DMS153 (cell line): Measurements from ENCODE around the gene CAPG.
"Not testable (repeated sequence)": the region's sequence is repeated elsewhere in the genome, so short reads cannot be mapped to it uniquely, and the experiment has no call there.

Source experiments
- DNase-seq: peaks from one replicate; lab custom pipeline; 2025; lab: John Stamatoyannopoulos, UW

The CAPG gene

DNA sequence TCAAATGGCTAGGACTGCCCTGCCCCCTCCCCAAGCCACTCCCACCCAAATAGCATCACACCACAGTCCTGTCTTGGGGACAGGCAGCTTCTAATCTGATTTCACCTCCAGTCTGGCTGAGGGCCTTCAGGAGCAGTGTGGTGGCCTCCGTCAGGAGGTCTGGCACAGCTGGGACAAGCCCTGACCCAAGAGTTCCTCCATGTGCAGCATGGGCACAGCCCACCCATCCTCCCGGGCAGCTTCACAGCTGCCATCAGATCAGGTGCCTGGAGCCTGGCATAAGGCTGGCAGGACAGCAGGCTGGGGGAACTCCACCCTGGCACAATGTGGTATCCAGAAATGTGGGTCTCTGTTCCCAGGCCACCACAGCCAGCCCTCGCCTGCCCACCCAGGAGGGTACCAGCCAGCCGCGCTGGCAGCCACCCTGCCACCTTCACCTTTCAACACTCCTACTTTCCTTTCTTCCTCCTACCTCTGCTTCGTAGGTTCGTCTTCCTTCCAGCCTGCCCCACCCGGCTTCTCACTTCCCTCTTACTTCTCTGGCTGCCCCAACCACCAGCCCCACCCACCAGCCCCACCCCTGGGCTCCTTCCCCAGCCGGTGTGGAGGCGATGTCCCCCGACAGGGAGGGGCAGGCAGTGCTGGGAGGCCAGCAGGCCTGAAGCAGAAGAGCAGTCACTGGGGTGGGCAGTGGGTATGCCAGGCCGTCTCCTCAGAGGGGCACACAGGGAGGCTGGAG lies at the start of gene CAPG:
TSS of gene CAPG (minus strand) at position 522 of the 739 bp plus-strand sequence. CDS start 8,221 bp downstream, outside the sequence.
- DNase-seq, result no peak

DNA sequence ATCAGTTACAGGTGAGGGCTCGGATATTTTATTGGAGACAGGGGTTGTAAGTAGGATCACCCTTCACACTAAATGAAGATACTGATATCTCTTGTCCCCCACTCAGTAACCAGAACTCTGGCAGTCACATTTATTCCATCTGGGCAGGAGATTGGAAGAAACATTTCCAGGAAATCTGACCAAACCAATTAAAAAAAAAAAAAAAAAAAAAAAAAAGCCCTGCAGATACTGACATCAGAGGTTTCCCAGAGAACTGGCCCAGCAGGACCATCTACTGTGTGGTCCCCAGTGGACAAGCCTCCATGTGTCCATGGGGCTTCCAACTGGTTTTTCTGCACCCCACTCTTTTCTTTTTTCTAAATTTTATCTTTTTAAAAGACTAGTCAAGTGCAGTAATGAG lies 49.6 kb upstream of the CAPG start:
- no peak for DNase-seq

GRCh38 chr2:85458601-85459563 lies 48.7 kb upstream of the CAPG start:
- DNase-seq, result no peak

GRCh38 chr2:85457877-85458316 lies 47.7 kb upstream of the CAPG start:
- peak; percentile 57 for DNase-seq

GRCh38 chr2:85457043-85457442 lies 46.9 kb upstream of the CAPG start:
- DNase-seq, result no peak

DNA sequence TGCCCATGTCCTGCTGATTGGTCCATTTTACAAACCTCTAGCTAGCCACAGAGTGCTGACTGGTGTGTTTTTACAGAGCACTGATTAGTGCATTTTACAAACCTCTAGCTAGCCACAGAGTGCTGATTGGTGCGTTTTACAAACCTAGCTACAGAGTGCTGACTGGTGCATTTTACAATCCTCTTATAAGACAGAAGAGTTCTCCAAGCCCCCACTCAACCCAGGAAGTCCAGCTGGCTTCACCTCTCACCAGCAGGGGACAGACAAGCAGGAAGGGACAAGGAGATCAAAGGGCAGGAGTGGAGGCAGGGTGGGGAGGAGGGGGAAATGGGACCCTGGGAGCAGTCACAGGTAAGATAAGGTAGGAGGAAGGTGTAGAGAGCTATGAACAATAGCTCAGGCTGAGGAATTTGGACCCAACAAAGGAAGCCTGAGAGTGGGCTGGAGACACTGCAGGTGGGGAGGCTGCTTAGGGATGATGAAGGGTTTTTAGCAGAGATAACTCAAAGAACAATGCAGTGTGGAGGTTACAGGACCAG lies 45.5 kb upstream of the CAPG start:
- no peak for DNase-seq

- no peak for DNase-seq
Observed at GRCh38 chr2:85453571-85453970, 43.4 kb upstream of the CAPG start.

GRCh38 chr2:85452237-85452636 lies 42.1 kb upstream of the CAPG start:
- DNase-seq, result no peak

DNA sequence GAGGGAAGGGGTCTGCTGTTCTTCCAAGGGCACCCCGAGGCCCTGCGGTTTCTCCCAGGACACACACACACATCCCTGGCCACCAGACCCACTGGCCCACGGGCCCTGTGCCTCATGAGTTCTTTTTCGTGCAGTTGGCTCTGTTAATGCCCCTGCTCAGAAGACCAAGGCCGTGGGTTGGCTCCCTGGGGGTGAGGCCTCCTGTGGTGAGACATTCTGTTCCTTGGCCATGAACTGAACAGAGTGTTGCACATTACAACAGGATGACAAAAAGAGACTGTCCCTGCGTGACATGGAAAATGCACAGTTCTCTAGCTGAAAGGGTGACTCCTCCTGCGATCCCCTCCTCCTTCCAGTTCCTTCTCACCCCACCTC lies 39.0 kb upstream of the CAPG start:
- no peak for DNase-seq

- DNase-seq, result no peak
Observed at GRCh38 chr2:85448461-85449213, 38.5 kb upstream of the CAPG start.

DNA sequence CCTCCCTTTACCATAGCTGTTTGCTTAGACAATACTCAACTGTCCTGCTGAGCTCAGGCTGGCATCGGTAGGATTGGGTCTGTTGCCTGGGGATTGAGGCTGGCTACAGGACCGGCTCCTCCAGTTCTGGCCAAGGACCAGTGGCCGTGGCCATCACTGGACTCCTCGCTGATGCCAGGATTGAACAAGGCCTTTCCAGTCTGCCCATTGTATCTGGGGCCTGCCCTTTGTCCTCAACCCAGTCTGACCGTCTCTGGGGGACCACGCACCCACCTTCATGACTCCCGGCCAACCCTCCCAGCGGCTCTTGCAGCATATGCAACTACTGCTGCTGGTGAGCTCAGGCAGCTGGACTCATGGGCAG lies 37.0 kb upstream of the CAPG start:
- no peak for DNase-seq

GRCh38 chr2:85446296-85447221 lies 36.4 kb upstream of the CAPG start:
- no peak for DNase-seq

GRCh38 chr2:85445316-85446295 lies 35.4 kb upstream of the CAPG start:
- DNase-seq, result peak; percentile 25

GRCh38 chr2:85444629-85445172 lies 34.5 kb upstream of the CAPG start:
- DNase-seq, result no peak

DNA sequence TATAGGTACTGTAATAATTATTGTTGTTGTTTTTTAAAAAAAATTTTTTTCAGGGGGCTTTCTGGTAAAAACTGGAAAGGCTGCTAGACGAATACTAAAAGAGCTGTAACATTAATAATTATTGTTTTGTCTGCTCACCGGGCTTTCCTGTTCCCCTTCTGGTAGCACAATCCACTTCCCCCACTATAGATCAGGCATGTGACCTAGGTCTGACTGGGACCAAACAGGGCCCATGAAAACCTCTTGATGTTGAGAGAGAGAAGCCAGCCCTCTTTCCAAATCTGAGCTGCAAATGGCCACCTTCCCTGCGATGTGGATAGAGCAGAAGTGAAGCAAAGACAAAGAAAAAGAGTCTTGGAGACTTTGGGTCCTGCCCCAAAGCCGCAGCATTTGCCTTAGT lies 31.7 kb upstream of the CAPG start:
- DNase-seq, result no peak

DNA sequence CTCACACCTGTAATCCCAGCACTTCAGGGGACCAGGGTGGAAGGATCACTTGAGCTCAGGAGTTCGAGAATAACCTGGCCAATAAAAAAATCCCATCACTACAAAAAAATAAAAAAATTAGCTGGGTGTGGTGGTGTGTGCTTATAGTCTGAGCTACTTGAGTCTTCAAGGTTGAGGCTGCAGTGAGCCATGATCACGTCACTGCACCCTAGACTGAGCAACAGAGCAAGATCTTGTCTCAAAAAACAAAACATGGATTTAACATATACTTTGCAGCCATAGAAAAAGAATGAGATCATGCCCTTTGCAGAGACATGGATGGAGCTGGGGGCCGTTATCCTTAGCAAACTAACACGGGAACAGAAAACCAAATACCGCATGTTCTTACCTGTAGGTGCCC lies 30.6 kb upstream of the CAPG start:
- no peak for DNase-seq

GRCh38 chr2:85439986-85440385 lies 29.8 kb upstream of the CAPG start:
- DNase-seq, result no peak

- not testable (repeated sequence) for DNase-seq
Observed at GRCh38 chr2:85439569-85439968, 29.4 kb upstream of the CAPG start.

GRCh38 chr2:85439025-85439472 lies 28.9 kb upstream of the CAPG start:
- no peak for DNase-seq
